Activated CD4-positive, alpha-beta T cell treated with anti-CD3 and anti-CD28 coated beads, Interleukin-2, amount 10 ng/mL, durations not matched to agents 24 days and 14 days (primary cell): ENCODE measurements around the gene IQCE. TPM values are rescaled to one million over a fixed set of nuclear protein-coding genes. Genes with fewer than 3 reads are reported as not detected.

Experiments
- DNase-seq: peaks from one replicate; pipeline ENCODE4 v3.0.0; 2022
- H3K27ac Mint-ChIP-seq: one replicate; pipeline ENCODE4 v1.8.0; 2022; ENCODE audit warnings: mild to moderate bottlenecking, mixed read lengths
- H3K27me3 Mint-ChIP-seq: one replicate; pipeline ENCODE4 v1.8.0; 2022; ENCODE audit warnings: mixed read lengths
- H3K36me3 Mint-ChIP-seq: one replicate; pipeline ENCODE4 v1.8.0; 2022; ENCODE audit warnings: low read depth, mild to moderate bottlenecking, mixed read lengths
- H3K4me1 Mint-ChIP-seq: one replicate; pipeline ENCODE4 v1.8.0; 2021; ENCODE audit warnings: mixed read lengths
- H3K4me3 Mint-ChIP-seq: one replicate; pipeline ENCODE4 v1.8.0; 2022; ENCODE audit warnings: mild to moderate bottlenecking, moderate library complexity, mixed read lengths
- H3K9me3 Mint-ChIP-seq: one replicate; pipeline ENCODE4 v1.8.0; 2021; ENCODE audit warnings: mixed read lengths
- intact Hi-C: fragments of 100-400 bp; cut with micrococcal nuclease; formaldehyde crosslinking; loops from one replicate; pipeline ENCODE4 v1.15.1; 2023
- total RNA-seq: library from RNA; stranded (reverse); gene quantifications from 2 replicates; pipeline ENCODE4 v1.2.3, GENCODE V29; 2022

IQCE gene
- total RNA-seq, 1 donor from 2014 or later = 12.3 TPM

- no peak for DNase-seq
These were observed 101.7 kb downstream of the IQCE start for GRCh38 chr7:2660359-2661095.

GRCh38 chr7:2661096-2661449, 102.3 kb downstream of the IQCE start:
- DNase-seq = no peak
- H3K4me1 Mint-ChIP-seq = no peaks in the 10 kb centered on the region
- no peaks in the 10 kb centered on the region for H3K36me3 Mint-ChIP-seq
- no peak overlapping the region for H3K4me3 Mint-ChIP-seq
- no peaks in the 10 kb centered on the region for H3K9me3 Mint-ChIP-seq
- H3K27ac Mint-ChIP-seq = no peak overlapping the region
- no peaks in the 10 kb centered on the region for H3K27me3 Mint-ChIP-seq
- intact Hi-C loops = no loop called here

More at GRCh38 chr7:2660359-2661095, 101.7 kb downstream of the IQCE start:
- Mint-ChIP-seq H3K27me3 (no peaks in the 10 kb centered on the region), H3K9me3 (no peaks in the 10 kb centered on the region), H3K4me3 (no peak overlapping the region), H3K27ac (no peak overlapping the region), H3K4me1 (no peaks in the 10 kb centered on the region), H3K36me3 (no peaks in the 10 kb centered on the region)
- intact Hi-C loops = no loop called here

- no peaks in the 10 kb centered on the region for H3K4me1 Mint-ChIP-seq
- no peak for DNase-seq
- no peak overlapping the region for H3K4me3 Mint-ChIP-seq
- H3K27ac Mint-ChIP-seq = no peak overlapping the region
- intact Hi-C loops = no loop called here
- no peaks in the 10 kb centered on the region for H3K9me3 Mint-ChIP-seq
- peaks cover 3% of the 10 kb centered on the region for H3K27me3 Mint-ChIP-seq
- H3K36me3 Mint-ChIP-seq = no peaks in the 10 kb centered on the region
These were observed 103.0 kb downstream of the IQCE start for GRCh38 chr7:2661602-2662272.

GRCh38 chr7:2662273-2663120, 103.7 kb downstream of the IQCE start:
- H3K4me3 Mint-ChIP-seq = no peak overlapping the region
- peaks cover 4% of the 10 kb centered on the region for H3K27me3 Mint-ChIP-seq
- no peak overlapping the region for H3K27ac Mint-ChIP-seq
- no peaks in the 10 kb centered on the region for H3K36me3 Mint-ChIP-seq
- intact Hi-C loops = no loop called here
- no peaks in the 10 kb centered on the region for H3K9me3 Mint-ChIP-seq
- no peaks in the 10 kb centered on the region for H3K4me1 Mint-ChIP-seq
- DNase-seq = no peak

GRCh38 chr7:2663121-2663886, 104.5 kb downstream of the IQCE start:
- no peaks in the 10 kb centered on the region for H3K4me1 Mint-ChIP-seq
- H3K4me3 Mint-ChIP-seq = no peak overlapping the region
- H3K36me3 Mint-ChIP-seq = no peaks in the 10 kb centered on the region
- intact Hi-C loops = no loop called here
- no peak for DNase-seq
- no peak overlapping the region for H3K27ac Mint-ChIP-seq
- H3K9me3 Mint-ChIP-seq = no peaks in the 10 kb centered on the region
- H3K27me3 Mint-ChIP-seq = peaks cover 10% of the 10 kb centered on the region

- intact Hi-C loops = no loop called here
- no peak overlapping the region for H3K4me3 Mint-ChIP-seq
- no peak overlapping the region for H3K27ac Mint-ChIP-seq
- H3K9me3 Mint-ChIP-seq = no peaks in the 10 kb centered on the region
- H3K27me3 Mint-ChIP-seq = peaks cover 11% of the 10 kb centered on the region
- no peaks in the 10 kb centered on the region for H3K4me1 Mint-ChIP-seq
- no peaks in the 10 kb centered on the region for H3K36me3 Mint-ChIP-seq
- DNase-seq = no peak
These were observed 105.2 kb downstream of the IQCE start for GRCh38 chr7:2663960-2664359.

Other genes with a start within 250 kb of the IQCE start
- gene SNX8, start 244.5 kb upstream of the IQCE start, total RNA-seq = 42.2 and 42.4 TPM in 2 replicates
- 284 TPM in 2 replicates for gene EIF3B, start 204.2 kb upstream of the IQCE start, total RNA-seq
- gene CHST12, start 155.4 kb upstream of the IQCE start, total RNA-seq = 5.8 and 6.4 TPM in 2 replicates
- gene GRIFIN, start 82.6 kb upstream of the IQCE start, total RNA-seq = not detected in 2 replicates
- gene LFNG, start 39.2 kb upstream of the IQCE start, total RNA-seq = 33.9 and 34.2 TPM in 2 replicates
- gene BRAT1, start 3.5 kb upstream of the IQCE start, total RNA-seq = 39.5 and 40.9 TPM in 2 replicates
- gene TTYH3, start 73.0 kb downstream of the IQCE start, total RNA-seq = 35.6 and 38.0 TPM in 2 replicates
- gene AMZ1, start 129.2 kb downstream of the IQCE start, total RNA-seq = not detected in 2 replicates